Right lobe of liver (tissue), 4 donors: ENCODE measurements around the gene ELOA.

Source experiments
- POLR2A ChIP-seq: fragments of 450-650 bp; IDR thresholded peaks from one replicate; pipeline ENCODE4 v1.6.1; 2017; ENCODE audit warnings: antibody characterized with exemption, mild to moderate bottlenecking
- TF ChIP-seq, protein P1 (sequence below), 4 donors: fragments of 200-600 bp in 3 of 4; fragments of 450-650 bp in 1 of 4; IDR thresholded peaks; one replicate each; pipeline versions ENCODE4 v1.5.1 to v1.8.0; 2016 to 2022; ENCODE audit warnings: antibody characterized with exemption in 4 of 4, mild to moderate bottlenecking in 2 of 4
- donor health status: DM: no; HTN: no; CAD: no.
- donor health status: DM: no; HTN: no; CAD: no.
- donor health status: DM: no; HTN: yes; CAD: no.

DNA sequence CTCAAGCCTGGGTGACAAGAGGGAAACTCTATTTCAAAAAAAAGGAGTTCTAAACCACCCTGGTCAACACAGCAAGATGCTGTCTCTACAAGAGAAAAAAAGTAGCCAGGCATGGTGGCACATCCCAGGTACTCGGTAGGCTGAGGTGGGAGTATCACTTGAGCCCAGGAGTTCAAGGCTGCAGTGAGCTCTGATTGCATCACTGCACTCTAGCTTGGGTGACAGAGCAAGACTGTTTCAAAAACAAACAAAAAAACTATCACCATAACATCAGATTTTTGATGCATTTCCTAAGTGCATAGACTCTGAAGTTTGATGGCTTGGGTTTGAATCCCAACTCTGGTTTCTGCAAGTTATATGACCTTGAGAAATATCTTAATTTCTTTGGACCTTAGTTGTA lies 9.6 kb downstream of the ELOA start:
- TF ChIP-seq, protein P1, sequence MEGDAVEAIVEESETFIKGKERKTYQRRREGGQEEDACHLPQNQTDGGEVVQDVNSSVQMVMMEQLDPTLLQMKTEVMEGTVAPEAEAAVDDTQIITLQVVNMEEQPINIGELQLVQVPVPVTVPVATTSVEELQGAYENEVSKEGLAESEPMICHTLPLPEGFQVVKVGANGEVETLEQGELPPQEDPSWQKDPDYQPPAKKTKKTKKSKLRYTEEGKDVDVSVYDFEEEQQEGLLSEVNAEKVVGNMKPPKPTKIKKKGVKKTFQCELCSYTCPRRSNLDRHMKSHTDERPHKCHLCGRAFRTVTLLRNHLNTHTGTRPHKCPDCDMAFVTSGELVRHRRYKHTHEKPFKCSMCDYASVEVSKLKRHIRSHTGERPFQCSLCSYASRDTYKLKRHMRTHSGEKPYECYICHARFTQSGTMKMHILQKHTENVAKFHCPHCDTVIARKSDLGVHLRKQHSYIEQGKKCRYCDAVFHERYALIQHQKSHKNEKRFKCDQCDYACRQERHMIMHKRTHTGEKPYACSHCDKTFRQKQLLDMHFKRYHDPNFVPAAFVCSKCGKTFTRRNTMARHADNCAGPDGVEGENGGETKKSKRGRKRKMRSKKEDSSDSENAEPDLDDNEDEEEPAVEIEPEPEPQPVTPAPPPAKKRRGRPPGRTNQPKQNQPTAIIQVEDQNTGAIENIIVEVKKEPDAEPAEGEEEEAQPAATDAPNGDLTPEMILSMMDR (IDR thresholded peaks at IDR 0.05), result no peak
- no peak for TF ChIP-seq POLR2A
